Measurements from ENCODE around the gene FABP2.

FABP2 gene

GRCh38 chr4:119299260-119299671 is 22.7 kb downstream of the FABP2 start:
- CTCF ChIA-PET = interaction anchor here (1.5 to 1.6 kb wide), 2 partner anchors 8 to 317 kb away, joined by 5 to 8 read pairs; no protein-coding TSS in a partner anchor
- POLR2A ChIA-PET = interaction anchor here (2.3 kb wide), 1 partner anchor 86 kb away, joined by 13 read pairs; the partner anchor contains the start of gene USP53
- H3K4me3 ChIP-seq (ENCODE audit: low read depth, low read length) = peak overlapping the region; percentile 51
- H3K4me1 ChIP-seq (ENCODE audit: control insufficient read depth, insufficient read depth, low read length) = peaks cover 5% of the 10 kb centered on the region; the same call in 1 of the 2 replicates
- H3K36me3 ChIP-seq (ENCODE audit: control insufficient read depth in 2 of 2, insufficient read depth in 1 of 2, low read length in 2 of 2) = peaks cover 6 to 29% of the 10 kb centered on the region in 2 experiments
- H3K9me3 ChIP-seq (ENCODE audit: control insufficient read depth, insufficient read depth, low read depth, low read length) = no peaks in the 10 kb centered on the region
- no peak overlapping the region for H3K27ac ChIP-seq (ENCODE audit: extremely low read depth, low read depth, low read length)
- TF ChIP-seq ZNF791 (tag by site-specific recombination; IDR thresholded peaks at IDR 0.05) = no peak
- TF ChIP-seq CTCF (tag by site-specific recombination; IDR thresholded peaks at IDR 0.05) = no peak
- TF ChIP-seq, protein P1, sequence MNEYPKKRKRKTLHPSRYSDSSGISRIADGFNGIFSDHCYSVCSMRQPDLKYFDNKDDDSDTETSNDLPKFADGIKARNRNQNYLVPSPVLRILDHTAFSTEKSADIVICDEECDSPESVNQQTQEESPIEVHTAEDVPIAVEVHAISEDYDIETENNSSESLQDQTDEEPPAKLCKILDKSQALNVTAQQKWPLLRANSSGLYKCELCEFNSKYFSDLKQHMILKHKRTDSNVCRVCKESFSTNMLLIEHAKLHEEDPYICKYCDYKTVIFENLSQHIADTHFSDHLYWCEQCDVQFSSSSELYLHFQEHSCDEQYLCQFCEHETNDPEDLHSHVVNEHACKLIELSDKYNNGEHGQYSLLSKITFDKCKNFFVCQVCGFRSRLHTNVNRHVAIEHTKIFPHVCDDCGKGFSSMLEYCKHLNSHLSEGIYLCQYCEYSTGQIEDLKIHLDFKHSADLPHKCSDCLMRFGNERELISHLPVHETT (tag by site-specific recombination; IDR thresholded peaks at IDR 0.05) = no peak
- no peak for TF ChIP-seq ZBTB8A (tag by site-specific recombination; IDR thresholded peaks at IDR 0.05)
- no peak for TF ChIP-seq GLI2 (tag by site-specific recombination; IDR thresholded peaks at IDR 0.05; ENCODE audit: borderline replicate concordance, low read depth)
- no peak for TF ChIP-seq ZNF175 (tag by site-specific recombination; IDR thresholded peaks at IDR 0.05)

DNA sequence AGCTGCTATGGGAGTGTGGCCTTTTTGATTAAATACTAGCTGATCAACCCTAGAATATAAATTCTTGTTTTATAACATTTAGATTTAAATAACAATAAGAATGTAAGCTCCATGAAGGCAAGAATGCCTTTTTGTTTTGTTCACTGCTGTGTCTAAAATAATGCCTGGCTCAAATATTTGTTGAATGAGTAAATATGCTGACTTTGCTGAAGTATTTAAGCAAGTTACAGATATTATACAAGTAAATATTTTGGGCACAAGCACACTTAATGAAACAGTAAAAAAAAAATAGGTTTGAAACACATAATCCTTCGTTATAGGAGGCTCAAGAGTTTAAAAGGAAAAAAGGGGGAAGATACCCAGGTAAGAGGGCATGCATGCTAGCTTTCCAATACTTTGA is 24.1 kb downstream of the FABP2 start:
- H3K36me3 ChIP-seq (ENCODE audit: control insufficient read depth in 2 of 2, insufficient read depth in 1 of 2, low read length in 2 of 2) = peaks cover 6 to 37% of the 10 kb centered on the region in 2 experiments
- peaks cover 5% of the 10 kb centered on the region; the same call in 1 of the 2 replicates for H3K4me1 ChIP-seq (ENCODE audit: control insufficient read depth, insufficient read depth, low read length)
- H3K9me3 ChIP-seq (ENCODE audit: control insufficient read depth, insufficient read depth, low read depth, low read length) = no peaks in the 10 kb centered on the region
- no peak overlapping the region for H3K27ac ChIP-seq (ENCODE audit: extremely low read depth, low read depth, low read length)
- TF ChIP-seq, protein P1 (tag by site-specific recombination; IDR thresholded peaks at IDR 0.05) = no peak
- TF ChIP-seq ZNF155 (tag by site-specific recombination; IDR thresholded peaks at IDR 0.05) (no peak), ZNF223 (tag by site-specific recombination; IDR thresholded peaks at IDR 0.05) (no peak), ZNF548 (tag by site-specific recombination; IDR thresholded peaks at IDR 0.05) (no peak), ZNF529 (tag by site-specific recombination; IDR thresholded peaks at IDR 0.05; ENCODE audit: insufficient replicate concordance) (no peak), ZNF10 (tag by site-specific recombination; IDR thresholded peaks at IDR 0.05) (no peak), ZNF146 (tag by site-specific recombination; IDR thresholded peaks at IDR 0.05) (no peak), ZNF623 (tag by site-specific recombination; IDR thresholded peaks at IDR 0.05) (no peak), SALL2 (tag by site-specific recombination; IDR thresholded peaks at IDR 0.05; ENCODE audit: borderline replicate concordance) (no peak), ZNF133 (tag by site-specific recombination; IDR thresholded peaks at IDR 0.05) (no peak), ZNF335 (tag by site-specific recombination; conservative IDR thresholded peaks at IDR 0.05) (no peak), ZNF664 (tag by site-specific recombination; IDR thresholded peaks at IDR 0.05) (no peak), ZNF776 (tag by site-specific recombination; IDR thresholded peaks at IDR 0.05; ENCODE audit: borderline replicate concordance) (no peak)
- TF ChIP-seq, protein P2, sequence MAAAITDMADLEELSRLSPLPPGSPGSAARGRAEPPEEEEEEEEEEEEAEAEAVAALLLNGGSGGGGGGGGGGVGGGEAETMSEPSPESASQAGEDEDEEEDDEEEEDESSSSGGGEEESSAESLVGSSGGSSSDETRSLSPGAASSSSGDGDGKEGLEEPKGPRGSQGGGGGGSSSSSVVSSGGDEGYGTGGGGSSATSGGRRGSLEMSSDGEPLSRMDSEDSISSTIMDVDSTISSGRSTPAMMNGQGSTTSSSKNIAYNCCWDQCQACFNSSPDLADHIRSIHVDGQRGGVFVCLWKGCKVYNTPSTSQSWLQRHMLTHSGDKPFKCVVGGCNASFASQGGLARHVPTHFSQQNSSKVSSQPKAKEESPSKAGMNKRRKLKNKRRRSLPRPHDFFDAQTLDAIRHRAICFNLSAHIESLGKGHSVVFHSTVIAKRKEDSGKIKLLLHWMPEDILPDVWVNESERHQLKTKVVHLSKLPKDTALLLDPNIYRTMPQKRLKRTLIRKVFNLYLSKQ (tag by site-specific recombination; IDR thresholded peaks at IDR 0.05; ENCODE audit: borderline replicate concordance) = no peak
- TF ChIP-seq, protein P3, sequence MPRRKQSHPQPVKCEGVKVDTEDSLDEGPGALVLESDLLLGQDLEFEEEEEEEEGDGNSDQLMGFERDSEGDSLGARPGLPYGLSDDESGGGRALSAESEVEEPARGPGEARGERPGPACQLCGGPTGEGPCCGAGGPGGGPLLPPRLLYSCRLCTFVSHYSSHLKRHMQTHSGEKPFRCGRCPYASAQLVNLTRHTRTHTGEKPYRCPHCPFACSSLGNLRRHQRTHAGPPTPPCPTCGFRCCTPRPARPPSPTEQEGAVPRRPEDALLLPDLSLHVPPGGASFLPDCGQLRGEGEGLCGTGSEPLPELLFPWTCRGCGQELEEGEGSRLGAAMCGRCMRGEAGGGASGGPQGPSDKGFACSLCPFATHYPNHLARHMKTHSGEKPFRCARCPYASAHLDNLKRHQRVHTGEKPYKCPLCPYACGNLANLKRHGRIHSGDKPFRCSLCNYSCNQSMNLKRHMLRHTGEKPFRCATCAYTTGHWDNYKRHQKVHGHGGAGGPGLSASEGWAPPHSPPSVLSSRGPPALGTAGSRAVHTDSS (tag by site-specific recombination; IDR thresholded peaks at IDR 0.05) = no peak
- TF ChIP-seq, protein P4, sequence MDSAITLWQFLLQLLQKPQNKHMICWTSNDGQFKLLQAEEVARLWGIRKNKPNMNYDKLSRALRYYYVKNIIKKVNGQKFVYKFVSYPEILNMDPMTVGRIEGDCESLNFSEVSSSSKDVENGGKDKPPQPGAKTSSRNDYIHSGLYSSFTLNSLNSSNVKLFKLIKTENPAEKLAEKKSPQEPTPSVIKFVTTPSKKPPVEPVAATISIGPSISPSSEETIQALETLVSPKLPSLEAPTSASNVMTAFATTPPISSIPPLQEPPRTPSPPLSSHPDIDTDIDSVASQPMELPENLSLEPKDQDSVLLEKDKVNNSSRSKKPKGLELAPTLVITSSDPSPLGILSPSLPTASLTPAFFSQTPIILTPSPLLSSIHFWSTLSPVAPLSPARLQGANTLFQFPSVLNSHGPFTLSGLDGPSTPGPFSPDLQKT (IDR thresholded peaks at IDR 0.05; ENCODE audit: borderline replicate concordance, low read depth, low read length) = no peak
- TF ChIP-seq, protein P5, sequence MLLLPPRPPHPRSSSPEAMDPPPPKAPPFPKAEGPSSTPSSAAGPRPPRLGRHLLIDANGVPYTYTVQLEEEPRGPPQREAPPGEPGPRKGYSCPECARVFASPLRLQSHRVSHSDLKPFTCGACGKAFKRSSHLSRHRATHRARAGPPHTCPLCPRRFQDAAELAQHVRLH (tag by site-specific recombination; IDR thresholded peaks at IDR 0.05) = no peak
- ChIA-PET POLR2A (no interaction called here), CTCF (interaction anchor here (0.7 to 1.5 kb wide), 2 partner anchors 11 to 23 kb away, joined by 4 read pairs; no protein-coding TSS in a partner anchor)
- no peak overlapping the region for H3K4me3 ChIP-seq (ENCODE audit: low read depth, low read length)
